ENCODE results near the gene CAND2.

DNA sequence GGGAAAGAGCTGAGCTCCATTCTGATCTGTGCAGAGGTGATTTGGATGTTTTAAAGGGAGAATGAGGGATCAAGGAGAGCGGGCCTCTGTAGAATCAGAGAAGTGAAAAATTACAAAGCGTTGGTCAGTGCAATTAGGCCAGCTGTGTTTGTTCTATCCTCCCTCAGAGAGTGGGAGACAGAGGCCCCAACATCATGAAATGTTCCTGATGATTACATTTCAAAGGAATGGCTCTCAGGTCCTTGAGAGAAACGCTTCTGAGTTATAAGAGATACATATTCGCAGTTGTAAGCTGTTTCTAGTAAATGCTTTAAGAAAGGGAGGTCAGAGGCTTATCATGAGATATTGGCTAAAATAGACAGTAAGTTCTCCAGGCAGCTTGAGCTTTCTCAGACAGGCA lies 15.7 kb upstream of the CAND2 start:
- TF ChIP-seq, protein P1, sequence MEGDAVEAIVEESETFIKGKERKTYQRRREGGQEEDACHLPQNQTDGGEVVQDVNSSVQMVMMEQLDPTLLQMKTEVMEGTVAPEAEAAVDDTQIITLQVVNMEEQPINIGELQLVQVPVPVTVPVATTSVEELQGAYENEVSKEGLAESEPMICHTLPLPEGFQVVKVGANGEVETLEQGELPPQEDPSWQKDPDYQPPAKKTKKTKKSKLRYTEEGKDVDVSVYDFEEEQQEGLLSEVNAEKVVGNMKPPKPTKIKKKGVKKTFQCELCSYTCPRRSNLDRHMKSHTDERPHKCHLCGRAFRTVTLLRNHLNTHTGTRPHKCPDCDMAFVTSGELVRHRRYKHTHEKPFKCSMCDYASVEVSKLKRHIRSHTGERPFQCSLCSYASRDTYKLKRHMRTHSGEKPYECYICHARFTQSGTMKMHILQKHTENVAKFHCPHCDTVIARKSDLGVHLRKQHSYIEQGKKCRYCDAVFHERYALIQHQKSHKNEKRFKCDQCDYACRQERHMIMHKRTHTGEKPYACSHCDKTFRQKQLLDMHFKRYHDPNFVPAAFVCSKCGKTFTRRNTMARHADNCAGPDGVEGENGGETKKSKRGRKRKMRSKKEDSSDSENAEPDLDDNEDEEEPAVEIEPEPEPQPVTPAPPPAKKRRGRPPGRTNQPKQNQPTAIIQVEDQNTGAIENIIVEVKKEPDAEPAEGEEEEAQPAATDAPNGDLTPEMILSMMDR (IDR thresholded peaks at IDR 0.05; ENCODE audit: insufficient read depth, low read length): no peak
- TF ChIP-seq GABPA (IDR thresholded peaks at IDR 0.05; ENCODE audit: low read depth) (no peak), POLR2AphosphoS5 (IDR thresholded peaks at IDR 0.05; ENCODE audit: low read depth) (no peak), SPI1 (IDR thresholded peaks at IDR 0.05; ENCODE audit: borderline replicate concordance, low read depth) (no peak)
- TF ChIP-seq, protein P2, sequence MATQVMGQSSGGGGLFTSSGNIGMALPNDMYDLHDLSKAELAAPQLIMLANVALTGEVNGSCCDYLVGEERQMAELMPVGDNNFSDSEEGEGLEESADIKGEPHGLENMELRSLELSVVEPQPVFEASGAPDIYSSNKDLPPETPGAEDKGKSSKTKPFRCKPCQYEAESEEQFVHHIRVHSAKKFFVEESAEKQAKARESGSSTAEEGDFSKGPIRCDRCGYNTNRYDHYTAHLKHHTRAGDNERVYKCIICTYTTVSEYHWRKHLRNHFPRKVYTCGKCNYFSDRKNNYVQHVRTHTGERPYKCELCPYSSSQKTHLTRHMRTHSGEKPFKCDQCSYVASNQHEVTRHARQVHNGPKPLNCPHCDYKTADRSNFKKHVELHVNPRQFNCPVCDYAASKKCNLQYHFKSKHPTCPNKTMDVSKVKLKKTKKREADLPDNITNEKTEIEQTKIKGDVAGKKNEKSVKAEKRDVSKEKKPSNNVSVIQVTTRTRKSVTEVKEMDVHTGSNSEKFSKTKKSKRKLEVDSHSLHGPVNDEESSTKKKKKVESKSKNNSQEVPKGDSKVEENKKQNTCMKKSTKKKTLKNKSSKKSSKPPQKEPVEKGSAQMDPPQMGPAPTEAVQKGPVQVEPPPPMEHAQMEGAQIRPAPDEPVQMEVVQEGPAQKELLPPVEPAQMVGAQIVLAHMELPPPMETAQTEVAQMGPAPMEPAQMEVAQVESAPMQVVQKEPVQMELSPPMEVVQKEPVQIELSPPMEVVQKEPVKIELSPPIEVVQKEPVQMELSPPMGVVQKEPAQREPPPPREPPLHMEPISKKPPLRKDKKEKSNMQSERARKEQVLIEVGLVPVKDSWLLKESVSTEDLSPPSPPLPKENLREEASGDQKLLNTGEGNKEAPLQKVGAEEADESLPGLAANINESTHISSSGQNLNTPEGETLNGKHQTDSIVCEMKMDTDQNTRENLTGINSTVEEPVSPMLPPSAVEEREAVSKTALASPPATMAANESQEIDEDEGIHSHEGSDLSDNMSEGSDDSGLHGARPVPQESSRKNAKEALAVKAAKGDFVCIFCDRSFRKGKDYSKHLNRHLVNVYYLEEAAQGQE (IDR thresholded peaks at IDR 0.05; ENCODE audit: insufficient replicate concordance, low read depth): no peak

Data from HL-60 (cell line).